ENCODE data around the gene CAMKMT. TPM values are rescaled to one million over a fixed set of nuclear protein-coding genes. Genes with fewer than 3 reads are reported as not detected.

Gene CAMKMT
- total and polyA plus RNA-seq, 9 of the 15 experiments (the other 6 are each of a cell fraction or from before 2014, with no cell fraction given), result 1.6 to 15.3 (median 7.4) TPM

GRCh38 chr2:44546459-44547127, 184.8 kb downstream of the CAMKMT start (continued):
- no peak for TF ChIP-seq ZNF407 (IDR thresholded peaks at IDR 0.05; ENCODE audit: low read depth)
- no peak for TF ChIP-seq CC2D1A (IDR thresholded peaks at IDR 0.05)
- no peak for TF ChIP-seq ARID1B (IDR thresholded peaks at IDR 0.05)
- TF ChIP-seq ZNF282 (CRISPR knock-in tag; IDR thresholded peaks at IDR 0.05), result no peak
- no peak for TF ChIP-seq SMARCB1 (IDR thresholded peaks at IDR 0.05; ENCODE audit: insufficient read length, low read depth)
- no peak for TF ChIP-seq AFF4 (CRISPR knock-in tag; IDR thresholded peaks at IDR 0.05)
- no peak for TF ChIP-seq RNF219 (CRISPR knock-in tag; IDR thresholded peaks at IDR 0.05)
- TF ChIP-seq MAX (CRISPR knock-in tag; IDR thresholded peaks at IDR 0.05), result no peak
- no peak for TF ChIP-seq ZNF263 (CRISPR knock-in tag; IDR thresholded peaks at IDR 0.05; ENCODE audit: borderline replicate concordance)
